GM21423 (cell line): ENCODE results near the gene PCLAF.
"Not testable (repeated sequence)": the region's sequence is repeated elsewhere in the genome, so short reads cannot be mapped to it uniquely, and the experiment has no call there.

Experiments
- ATAC-seq: cut with Tn5 transposase; IDR thresholded peaks from one replicate; pipeline ENCODE4 v1.9.1; 2021; ENCODE audit warnings: mild to moderate bottlenecking, moderate library complexity; ENCODE audit not compliant: unreplicated experiment

Gene PCLAF, protein sequence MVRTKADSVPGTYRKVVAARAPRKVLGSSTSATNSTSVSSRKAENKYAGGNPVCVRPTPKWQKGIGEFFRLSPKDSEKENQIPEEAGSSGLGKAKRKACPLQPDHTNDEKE

DNA sequence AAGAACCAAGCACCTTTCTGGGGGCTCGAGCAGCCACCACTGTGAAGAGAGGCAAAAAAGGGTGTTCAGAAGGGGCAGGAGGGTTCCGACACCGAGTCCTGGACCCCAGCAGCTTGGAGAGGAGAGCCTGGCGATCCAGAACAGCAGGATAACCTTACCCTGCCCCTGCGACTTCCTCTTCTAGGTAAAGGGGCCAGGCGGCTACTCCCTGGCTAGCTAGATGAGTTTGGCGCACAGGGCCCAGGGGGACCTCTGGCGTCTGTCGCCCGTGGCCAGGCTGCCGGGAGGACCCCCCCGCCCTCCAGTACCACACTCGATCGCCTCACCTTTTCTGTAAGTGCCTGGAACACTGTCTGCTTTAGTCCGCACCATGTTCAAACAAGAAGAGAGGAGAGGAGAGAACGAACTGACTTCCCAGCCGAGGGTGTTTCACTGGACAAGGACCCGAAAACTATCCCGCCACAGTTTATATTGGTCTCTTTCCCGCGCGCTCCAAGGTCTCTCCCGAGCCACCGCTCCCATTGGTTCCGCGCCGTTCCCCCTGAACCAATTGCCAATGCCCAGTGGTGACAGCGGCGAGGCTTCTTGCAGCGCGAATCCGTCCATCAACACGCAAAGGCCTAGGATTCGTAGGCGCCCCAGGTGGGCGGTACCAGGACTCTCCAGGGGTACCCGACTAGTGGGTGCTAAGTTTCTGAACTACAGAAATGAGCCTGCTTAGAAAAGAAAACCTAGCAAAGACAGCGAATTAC is at the start of gene PCLAF:
Gene PCLAF (minus strand): TSS at position 442 of the 752 bp plus-strand sequence. CDS start 70 bp downstream, at position 372.
- peak; percentile 97 for ATAC-seq

DNA sequence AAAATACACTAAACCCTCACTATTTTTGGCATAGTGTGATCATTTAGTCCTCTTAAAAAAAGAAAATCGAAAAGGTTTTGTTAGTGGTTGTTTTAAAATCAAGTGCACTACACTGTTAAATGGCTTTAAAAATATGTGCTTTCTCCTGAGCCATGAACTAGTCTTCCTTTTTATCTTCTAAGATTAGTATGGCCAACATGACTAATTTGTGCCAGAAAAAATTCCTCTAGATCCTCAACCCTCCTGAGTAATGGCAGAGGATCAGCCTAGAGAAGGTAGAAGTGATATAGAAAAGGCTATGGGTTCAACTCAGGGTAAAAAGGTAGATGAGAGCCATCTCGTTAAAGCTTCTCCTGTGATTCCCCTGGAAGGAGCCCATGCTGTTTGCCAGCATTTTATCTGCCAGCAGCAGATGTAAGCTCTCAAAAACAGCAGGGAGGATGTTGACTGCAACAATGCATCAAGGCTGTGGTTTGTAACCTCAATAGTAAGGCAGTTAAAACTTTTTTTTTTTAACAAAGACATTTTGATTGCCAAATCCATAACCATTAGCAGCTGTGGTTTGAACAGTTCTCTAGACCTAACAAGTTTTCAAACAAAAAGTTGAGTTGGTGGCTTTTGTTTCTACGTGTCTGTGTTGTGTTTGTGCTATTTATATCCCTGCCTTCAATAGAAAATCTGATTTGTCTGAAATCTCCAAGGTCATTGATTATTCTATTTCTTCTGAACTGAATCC is 48.9 kb upstream of the PCLAF start:
- ATAC-seq = peak; percentile 57

DNA sequence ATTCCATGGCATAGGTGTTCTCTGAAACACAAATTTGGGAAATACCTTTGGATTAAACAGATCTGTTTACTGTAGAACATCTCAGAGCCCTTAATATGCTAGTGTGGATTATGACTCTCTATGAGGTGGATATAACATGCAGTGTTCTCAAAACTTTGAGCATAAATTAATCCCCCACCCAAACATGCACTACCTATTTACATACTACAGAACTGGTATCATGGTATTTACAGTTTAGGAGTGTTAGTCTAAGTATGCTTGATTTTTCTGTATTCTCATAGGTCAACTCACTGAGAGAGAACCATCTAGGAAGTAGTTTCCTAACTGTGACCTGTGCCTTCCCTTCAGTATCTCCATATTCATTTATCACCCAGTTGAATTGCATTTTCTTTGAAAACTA is 48.2 kb upstream of the PCLAF start:
- no peak for ATAC-seq

DNA sequence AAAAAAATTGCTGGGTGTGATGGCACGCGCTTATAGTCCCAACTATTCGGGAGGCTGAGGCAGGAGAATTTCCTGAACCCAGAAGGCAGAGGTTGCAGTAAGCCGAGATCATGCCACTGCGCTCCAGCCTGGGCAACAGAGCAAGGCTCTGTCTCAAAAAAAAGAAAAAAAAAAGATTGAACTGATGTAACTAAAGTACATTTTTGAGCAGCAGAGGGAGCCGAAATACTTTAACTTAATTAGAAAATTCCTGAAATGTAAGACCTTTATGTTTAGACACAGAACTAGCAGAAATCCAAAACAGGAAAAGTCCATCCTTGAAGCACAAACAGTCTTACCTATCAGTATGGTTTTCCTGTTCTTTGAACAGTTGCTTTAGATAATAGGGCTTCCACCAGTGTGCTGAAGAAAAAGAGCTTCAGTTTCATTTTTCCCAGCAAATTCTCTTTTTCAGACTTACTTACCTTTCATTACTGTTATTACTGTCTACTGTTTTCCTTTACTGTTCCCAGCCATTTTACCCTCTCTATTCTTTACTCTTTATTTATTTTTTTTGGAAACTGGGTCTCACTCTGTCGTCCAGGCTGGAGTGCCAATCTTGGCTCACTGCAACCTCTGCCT is 45.7 kb upstream of the PCLAF start:
- ATAC-seq = no peak

DNA sequence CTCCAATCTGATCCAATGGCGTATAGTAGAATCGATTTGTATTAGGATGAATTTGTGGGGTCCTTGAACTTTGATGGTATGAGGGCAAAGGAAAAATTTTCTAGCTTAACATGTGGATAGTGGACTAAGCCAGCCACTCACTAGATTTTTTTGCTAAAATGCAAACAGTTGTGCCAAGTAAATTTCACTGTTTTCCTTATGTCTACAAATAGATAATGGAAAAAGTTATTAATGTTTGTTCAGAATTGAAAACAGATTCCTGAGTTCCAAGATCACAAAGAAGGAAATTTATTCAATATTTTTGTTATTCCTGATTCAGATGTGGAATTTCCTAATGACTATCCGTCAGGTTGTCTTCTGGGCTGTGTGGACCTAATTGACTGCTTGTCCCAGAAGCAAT is 44.0 kb upstream of the PCLAF start:
- no peak for ATAC-seq

DNA sequence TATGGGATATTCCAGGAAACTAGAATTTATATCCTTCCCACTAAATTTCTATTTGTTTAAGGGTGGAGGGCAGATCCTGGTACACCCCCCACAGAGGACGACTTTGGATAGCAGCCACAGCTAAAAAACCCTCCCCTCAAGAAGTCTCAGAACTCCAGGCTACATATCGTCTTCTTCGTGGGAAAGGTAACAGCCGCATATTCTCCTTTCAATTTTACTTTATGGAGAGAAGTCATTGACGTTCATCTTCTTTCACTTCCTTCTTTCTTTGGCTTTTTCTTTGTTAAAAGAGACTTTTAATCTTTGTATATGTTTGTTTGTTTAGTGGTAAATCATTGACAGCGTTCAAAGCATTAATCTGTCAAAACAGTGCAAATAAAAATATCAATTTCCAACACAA is 42.7 kb upstream of the PCLAF start:
- ATAC-seq = no peak

DNA sequence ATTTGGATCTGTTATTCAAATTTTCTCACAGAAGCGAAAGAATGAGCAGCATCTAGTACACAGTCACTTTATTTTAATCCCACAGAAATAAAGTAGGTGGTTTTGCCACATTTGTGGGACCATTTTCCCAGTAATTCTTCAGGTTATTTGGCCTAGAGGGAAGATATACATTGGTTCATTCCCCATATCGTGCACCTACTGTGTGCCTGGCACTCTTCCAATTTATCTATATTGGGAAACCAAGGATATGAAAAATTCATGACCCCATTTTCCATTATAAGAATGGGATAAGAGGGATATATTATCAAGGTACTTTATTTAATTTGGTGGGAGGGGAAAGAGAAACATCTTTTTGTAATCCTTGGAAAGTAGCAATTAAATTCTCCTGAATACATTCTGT is 41.5 kb upstream of the PCLAF start:
- no peak for ATAC-seq

DNA sequence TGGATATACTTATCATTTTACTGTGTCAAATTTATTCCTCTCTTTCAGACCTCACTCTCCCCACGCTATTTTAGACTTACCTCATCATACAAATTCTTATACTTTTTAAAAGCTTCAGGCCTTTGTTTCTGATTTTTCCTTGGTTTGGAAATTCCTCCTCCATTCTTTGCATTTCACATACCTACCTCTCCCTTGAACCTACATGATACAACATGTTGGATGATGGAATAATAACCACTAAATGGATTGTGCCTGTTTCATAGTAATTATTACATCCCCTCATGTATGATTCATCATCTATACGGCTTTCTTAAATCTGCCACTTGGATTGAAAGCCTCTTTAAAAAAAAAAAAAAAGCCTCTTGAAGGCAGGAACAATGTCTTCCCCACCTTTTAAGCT is 31.0 kb upstream of the PCLAF start:
- ATAC-seq = no peak

DNA sequence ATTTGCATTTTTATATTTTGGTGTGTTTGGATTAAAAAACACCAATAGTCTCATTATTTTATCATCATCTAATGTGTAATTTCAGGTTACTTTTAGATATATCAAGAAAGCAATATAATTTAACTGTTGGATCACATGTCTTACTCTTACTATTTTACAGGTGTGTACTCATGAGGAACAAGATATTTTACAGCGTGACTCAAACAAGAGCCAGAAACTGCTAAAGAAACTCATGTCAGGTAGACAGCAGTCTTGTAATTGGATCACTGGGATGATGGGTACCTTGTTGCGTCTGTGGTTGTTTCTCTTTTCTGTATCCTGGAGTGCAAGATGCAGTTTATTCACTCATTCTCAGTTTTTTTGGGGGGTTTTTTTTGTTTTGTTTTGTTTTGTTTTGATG is 19.3 kb upstream of the PCLAF start:
- ATAC-seq = no peak

DNA sequence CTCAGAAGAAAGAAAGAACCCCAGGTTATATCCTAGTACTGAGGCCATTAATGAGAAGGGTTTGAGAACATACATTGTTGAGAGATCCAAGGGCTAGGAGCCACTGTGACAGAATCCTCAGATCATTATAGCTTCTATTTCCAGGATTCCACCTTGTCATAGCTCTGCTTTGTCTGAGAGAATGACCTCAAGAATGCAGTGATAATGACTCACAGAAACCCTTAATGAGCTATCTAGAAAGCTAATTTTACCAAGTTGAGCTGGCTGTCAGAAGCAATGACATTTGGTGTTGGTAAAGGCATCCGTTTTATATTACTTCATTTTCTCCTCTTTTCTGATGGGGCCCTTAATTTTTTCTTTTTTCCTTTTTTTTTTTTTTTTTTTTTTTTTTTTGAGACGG is 17.3 kb upstream of the PCLAF start:
- no peak for ATAC-seq

DNA sequence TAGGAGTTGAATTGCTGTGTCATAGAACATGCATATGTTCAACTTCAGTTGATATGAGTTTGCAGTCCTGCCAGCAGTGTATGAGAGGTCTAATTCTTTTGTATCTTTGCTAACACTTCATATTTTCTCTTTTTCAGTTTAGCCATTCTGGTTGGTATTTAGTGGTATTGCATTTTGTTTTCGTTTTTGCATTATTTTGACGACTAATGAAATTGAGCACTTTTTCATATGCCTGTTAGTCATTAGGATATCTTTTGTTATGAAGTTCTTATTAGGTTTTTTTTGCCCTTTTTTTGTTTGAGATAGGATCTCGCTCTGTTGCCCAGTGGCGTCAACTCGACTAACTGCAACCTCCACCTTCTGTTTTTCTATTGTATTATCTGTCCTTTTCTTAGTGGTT is 15.5 kb upstream of the PCLAF start:
- no peak for ATAC-seq

DNA sequence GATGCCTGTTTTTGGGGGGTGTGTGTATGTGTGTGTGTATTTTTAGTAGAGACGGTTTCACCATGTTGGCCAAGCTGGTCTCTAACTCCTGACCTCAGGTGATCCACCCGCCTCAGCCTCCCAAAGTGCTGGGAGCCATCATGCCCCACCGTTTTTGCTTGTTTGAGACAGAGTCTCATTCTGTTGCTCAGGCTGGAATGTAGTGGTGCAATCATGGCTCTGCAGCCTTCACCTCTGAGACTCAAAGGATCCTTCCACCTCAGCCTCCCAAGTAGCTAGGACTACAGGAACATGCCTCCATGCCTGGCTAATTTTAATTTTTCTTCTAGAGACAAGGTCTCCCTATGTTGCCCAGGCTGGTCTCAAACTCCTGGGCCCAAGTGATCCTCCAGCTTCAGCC is 11.2 kb upstream of the PCLAF start:
- ATAC-seq = not testable (repeated sequence)

DNA sequence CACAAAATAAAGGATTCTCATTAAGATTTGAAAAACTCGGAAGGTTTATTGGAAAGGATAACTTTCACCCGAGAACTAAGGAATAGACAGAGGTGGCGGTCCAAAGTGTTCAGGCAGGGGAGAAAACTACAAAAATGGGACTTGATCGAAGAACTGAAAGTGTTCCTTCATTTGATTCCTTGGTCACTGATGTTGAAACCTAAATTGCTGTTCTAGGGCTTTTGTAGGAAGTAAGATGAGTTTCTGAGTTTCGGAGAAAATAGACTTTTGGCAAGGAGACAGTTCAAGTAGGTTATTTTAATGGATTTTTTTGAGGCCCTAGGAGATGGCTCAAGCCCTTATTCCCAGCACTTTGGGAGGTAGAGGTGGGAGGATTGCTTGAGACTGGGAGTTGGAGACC is 7.8 kb upstream of the PCLAF start:
- no peak for ATAC-seq

DNA sequence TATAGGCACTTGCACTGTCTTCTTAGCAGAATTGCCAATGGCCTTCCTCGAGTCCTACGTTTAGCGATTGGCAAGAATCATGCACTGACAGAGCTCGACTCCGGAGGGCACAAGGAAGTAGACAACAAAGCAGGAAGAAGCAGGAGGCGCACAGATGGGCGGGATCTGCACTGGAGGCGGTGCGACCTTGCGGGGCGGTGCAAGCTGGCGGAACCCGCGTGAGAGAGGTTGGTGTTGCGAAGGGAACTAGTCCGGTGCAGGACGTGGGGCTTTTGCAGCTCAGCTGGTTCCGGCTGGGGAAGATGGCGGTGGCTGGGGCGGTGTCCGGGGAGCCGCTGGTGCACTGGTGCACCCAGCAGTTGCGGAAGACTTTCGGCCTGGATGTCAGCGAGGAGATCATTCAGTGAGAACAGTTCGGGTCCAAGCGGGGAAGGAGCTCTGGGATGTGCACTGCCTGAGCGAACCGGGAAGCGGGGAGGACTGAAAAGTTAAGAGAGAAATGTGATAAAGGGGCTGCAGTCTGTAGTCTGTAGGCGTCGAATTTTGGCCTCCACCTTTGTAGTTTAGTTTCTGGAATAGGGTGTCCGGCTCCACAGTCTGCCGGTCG is 6.4 kb upstream of the PCLAF start, which contains the start of gene TRIP4:
Gene TRIP4 (plus strand): TSS at position 275 of the 607 bp plus-strand sequence. CDS start 28 bp downstream, at position 303.
- peak; percentile 93 for ATAC-seq

DNA sequence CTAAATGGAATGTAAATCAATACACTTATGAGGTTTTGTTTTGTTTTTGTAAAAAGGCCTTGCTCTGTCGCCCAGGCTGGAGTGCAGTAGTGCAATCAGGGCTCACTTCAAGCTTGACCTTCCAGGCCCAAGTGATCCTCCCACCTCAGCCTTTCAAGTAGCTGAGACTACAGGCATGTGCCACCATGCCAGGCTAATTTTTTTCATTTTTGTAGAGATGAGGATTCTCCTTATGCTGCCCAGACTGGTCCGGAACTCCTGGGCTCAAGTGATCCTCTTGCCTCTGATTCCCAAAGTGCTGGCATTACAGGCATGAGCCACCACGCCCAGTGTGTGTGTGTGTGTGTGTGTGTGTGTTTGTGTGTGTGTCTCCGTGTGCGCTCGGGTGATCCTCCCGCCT is 5.0 kb upstream of the PCLAF start:
- ATAC-seq = no peak

DNA sequence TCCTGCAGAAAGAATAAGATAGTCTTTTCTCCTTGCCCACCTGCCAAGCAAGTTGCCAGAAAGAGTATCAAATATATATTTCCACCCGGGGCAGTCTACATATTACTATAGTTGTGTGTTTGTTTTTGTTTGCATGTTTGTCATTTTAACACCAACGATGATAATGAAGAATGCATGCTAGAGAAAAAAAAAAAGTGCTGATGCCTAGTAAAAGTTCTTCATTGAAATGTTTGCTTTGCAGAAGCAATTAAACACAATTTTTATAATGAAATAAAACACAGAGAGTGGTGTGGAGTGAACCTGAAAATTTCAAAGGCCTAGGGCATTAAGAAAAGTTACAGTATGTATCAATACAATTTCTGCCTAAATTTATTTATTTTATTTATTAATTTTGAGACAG is 2.5 kb upstream of the PCLAF start:
- no peak for ATAC-seq

DNA sequence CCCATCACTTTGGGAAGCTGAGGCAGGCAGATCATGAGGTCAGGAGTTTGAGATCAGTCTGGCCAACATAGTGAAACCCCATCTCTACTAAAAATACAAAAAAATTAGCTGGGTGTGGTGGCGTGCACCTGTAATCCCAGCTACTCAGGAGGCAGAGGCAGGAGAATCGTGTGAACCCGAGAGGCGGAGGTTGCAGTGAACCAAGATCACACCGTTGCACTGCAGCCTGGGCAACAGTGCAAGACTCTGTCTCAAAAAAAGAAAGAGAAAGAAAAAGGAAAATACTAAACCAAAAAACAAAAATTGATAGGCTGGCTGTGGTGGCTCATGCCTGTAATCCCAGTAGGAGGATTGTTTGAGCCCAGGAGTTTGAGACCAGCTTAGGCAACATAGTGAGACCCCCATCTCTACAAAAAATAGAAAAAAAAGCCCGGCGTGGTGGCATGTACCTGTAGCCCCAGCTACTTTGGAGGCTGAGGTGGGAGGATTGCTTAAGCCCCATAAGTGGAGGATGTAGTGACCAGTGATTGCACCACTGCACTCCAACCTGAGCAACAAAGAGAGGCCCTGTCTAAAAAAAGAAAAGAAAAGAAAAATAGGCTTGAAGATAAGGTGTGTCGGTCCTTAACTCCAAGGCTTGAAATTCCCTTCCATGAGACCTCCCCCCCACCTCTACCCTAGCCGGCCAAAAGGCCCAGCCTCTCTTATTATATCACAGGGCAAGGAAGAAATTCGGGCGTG is 941 bp downstream of the PCLAF start:
- ATAC-seq = not testable (repeated sequence)

DNA sequence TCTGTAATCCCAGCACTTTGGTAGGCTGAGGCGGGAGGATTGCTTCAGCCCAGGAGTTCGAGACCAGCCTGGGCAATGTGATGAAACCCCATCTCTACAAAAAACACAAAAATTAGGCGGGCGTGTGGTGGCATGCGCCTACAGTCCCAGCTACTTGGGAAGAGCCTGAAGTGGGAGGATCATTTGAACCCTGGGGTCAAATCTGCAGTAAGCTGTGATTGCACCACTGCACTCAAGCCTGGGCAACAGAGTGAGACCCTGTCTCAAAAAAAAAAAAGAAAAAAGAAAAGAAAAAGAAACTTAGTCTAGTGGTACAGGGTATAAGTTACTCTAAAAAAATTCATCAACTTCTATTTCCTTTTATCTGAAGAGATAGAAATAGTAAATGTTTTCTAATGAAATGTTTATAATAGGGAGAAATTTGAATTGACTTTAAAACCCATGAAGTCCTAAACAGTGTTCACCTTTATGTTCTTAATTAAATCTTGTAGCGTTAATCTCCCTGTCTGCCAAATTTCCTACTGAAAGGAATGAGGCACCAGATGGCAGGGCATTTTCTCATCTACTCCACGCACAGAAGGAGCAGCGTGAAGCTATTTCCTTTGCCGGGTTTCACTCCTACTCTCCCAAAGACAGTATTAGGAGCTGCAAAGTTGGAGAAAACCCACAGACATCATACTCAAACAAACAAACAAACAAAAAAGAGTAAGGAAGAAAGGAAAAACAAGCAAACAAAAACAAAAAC is 1.9 kb downstream of the PCLAF start:
- ATAC-seq = no peak

DNA sequence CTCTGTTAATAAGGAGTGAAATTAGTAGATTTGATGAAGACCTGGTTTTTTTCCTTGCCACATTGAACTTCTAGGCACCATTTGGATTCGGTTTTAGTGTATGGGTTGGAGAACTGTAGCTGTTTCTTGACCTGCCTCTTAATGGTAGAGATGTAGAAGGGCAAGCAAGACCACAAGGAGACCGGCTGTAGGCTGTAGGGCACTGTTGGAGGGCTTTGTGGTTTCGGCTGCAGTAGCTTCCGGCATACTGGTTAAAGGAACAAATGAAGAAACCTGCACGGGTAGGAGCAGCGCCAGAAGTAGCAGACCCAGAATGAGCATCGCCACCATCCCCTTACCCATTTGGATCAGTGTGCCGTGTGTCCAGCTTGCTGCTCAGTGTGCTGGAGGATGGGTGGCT is 7.9 kb downstream of the PCLAF start:
- ATAC-seq = no peak

DNA sequence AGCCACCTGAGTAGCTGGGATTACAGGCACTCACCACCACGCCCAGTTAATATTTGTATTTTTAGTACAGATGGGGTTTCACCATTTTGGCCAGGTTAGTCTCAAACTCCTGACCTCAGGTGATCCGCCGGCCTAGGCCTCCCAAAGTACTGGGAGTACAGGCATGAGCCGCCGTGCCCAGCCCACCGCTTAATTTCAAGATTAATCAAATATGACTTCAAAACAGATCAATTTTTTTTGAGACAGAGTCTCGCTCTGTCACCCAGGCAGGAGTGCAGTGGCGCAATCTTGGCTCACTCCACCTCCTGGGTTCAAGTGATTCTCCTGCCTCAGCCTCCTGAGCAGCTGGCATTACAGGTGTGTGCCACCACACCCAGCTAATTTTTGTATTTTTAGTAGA is 9.9 kb downstream of the PCLAF start:
- ATAC-seq = not testable (repeated sequence)
